Esophagus squamous epithelium (tissue), 4 donors: ENCODE results near the gene ZER1.

ENCODE experiments used
- CTCF ChIP-seq, 6 experiments: fragments of 450-650 bp in 4 of 6; fragments of 200-600 bp in 2 of 6; sonication (generic) in 2 of 6; IDR thresholded peaks; one replicate each; pipeline ENCODE4 v1.5.1; 2016 to 2019; ENCODE audit warnings: antibody characterized with exemption in 6 of 6, mild to moderate bottlenecking in 4 of 6, moderate library complexity in 4 of 6
- POLR2A ChIP-seq, 4 donors: fragments of 450-650 bp; IDR thresholded peaks; one replicate each; pipeline ENCODE4 v1.6.1; 2017; ENCODE audit warnings: antibody characterized with exemption in 4 of 4, mild to moderate bottlenecking in 4 of 4, moderate library complexity in 3 of 4

- TF ChIP-seq CTCF (IDR thresholded peaks at IDR 0.05) (no peak), POLR2A (IDR thresholded peaks at IDR 0.05) (no peak)
These were observed 36.1 kb upstream of the ZER1 start for GRCh38 chr9:128807827-128808226.
